ENCODE measurements around the gene GTF3C5.
"Not testable (repeated sequence)": the region's sequence is repeated elsewhere in the genome, so short reads cannot be mapped to it uniquely, and the experiment has no call there.

Gene GTF3C5, protein sequence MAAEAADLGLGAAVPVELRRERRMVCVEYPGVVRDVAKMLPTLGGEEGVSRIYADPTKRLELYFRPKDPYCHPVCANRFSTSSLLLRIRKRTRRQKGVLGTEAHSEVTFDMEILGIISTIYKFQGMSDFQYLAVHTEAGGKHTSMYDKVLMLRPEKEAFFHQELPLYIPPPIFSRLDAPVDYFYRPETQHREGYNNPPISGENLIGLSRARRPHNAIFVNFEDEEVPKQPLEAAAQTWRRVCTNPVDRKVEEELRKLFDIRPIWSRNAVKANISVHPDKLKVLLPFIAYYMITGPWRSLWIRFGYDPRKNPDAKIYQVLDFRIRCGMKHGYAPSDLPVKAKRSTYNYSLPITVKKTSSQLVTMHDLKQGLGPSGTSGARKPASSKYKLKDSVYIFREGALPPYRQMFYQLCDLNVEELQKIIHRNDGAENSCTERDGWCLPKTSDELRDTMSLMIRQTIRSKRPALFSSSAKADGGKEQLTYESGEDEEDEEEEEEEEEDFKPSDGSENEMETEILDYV

DNA sequence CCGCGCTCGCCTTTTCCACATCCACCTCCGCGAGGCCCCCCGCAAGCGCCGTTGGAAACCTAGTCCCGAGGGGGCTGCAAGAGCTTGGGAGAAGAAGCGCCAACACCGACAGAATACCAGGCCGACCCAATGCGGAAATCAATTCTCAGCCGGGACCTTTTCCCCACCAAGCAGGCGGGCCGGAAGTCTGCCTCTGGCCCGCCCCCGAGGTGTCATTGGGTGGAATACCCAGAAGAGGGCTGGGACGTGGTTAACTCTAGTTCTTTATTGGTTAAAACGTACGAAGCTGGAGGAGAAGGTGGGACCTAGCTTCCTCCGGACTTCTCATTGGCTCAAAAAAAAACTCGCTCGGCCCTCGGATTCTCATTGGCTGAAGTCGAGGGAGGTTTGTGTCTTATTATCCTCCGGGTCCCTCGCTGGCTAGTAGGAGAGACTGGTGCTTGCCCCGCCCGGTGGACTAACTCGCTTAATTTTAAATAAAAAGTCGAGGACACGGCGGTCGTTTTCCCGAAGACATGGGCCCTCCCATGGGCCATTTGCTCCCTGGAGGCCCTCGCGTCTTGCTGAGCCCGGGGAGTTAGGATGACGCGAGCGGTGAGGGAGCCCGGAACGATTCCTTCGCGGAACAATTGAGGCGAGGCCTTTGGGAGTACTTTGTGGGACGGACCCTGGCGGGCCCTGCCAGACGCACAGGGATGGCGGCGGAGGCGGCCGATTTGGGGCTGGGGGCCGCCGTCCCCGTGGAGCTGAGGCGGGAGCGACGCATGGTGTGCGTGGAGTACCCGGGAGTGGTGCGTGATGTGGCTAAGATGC lies at the start of gene GTF3C5:
TSS of gene GTF3C5 (plus strand) at position 681 of the 813 bp plus-strand sequence. CDS start at position 696, 15 bp downstream.
- DNase-seq (ENCODE audit: low read depth, low spot score), result peak; percentile 96

GRCh38 chr9:132982458-132982857 lies 48.3 kb upstream of the GTF3C5 start:
- DNase-seq (ENCODE audit: low read depth, low spot score), result no peak

GRCh38 chr9:132983491-132984201 lies 47.2 kb upstream of the GTF3C5 start:
- DNase-seq (ENCODE audit: low read depth, low spot score), result no peak

- DNase-seq (ENCODE audit: low read depth, low spot score), result no peak
These were observed 46.4 kb upstream of the GTF3C5 start for GRCh38 chr9:132984202-132985070.

DNA sequence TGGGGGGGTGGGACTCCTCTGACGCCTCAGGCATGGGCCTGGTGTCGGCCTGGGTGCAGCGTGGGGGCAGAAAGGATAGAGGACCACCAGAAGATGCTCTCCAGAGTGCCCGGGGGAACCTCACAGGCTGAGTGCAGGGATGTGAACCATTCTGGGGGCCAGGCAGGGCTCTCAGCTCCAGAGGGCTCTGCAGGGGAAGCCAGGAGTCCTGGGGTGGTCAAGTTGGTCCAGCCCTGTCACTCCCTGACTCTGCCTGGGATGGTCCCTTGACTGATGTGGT lies 45.8 kb upstream of the GTF3C5 start:
- DNase-seq (ENCODE audit: low read depth, low spot score), result no peak

GRCh38 chr9:132985489-132985888 lies 45.3 kb upstream of the GTF3C5 start:
- no peak for DNase-seq (ENCODE audit: low read depth, low spot score)

GRCh38 chr9:132986114-132986513 lies 44.7 kb upstream of the GTF3C5 start:
- no peak for DNase-seq (ENCODE audit: low read depth, low spot score)

GRCh38 chr9:132986640-132987620 lies 43.9 kb upstream of the GTF3C5 start:
- DNase-seq (ENCODE audit: low read depth, low spot score), result no peak

- DNase-seq (ENCODE audit: low read depth, low spot score), result no peak
These were observed 42.4 kb upstream of the GTF3C5 start for GRCh38 chr9:132988244-132989013.

DNA sequence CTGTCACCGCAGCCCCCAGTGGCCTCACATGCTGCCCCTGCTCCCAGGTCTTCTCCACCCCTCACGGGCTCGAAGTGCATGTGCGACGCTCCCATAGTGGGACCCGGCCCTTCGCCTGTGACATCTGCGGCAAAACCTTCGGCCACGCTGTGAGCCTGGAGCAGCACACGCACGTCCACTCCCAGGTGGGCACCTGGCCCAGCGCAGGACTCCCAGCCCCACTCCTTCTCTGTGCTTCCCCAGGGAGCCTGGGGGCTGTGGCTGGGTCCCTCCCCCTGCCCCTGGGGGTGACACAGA lies 41.8 kb upstream of the GTF3C5 start:
- DNase-seq (ENCODE audit: low read depth, low spot score), result no peak

GRCh38 chr9:132989414-132989996 lies 41.3 kb upstream of the GTF3C5 start:
- no peak for DNase-seq (ENCODE audit: low read depth, low spot score)

DNA sequence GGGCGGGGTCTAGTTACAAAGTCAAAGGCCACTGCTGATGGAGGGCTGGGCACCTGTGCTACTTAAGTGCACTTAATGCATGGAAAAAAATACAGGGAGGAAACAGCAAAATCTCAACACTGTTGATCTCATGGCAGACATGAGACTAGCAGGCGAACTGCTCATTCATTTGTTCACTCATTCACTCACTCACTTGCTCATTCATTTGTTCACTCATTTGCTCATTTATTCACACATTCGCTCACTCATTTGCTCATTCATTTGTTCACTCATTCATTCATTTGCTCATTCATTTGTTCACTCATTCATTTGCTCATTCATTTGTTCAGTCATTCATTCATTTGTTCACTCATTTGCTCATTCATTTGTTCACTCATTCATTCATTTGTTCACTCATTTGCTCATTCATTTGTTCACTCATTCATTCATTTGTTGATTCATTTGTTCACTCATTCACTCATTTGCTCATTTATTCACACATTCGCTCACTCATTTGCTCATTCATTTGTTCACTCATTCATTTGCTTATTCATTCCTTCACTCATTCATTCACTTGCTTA lies 40.7 kb upstream of the GTF3C5 start:
- not testable (repeated sequence) for DNase-seq (ENCODE audit: low read depth, low spot score)

- no peak for DNase-seq (ENCODE audit: low read depth, low spot score)
These were observed 40.0 kb upstream of the GTF3C5 start for GRCh38 chr9:132990781-132991180.

DNA sequence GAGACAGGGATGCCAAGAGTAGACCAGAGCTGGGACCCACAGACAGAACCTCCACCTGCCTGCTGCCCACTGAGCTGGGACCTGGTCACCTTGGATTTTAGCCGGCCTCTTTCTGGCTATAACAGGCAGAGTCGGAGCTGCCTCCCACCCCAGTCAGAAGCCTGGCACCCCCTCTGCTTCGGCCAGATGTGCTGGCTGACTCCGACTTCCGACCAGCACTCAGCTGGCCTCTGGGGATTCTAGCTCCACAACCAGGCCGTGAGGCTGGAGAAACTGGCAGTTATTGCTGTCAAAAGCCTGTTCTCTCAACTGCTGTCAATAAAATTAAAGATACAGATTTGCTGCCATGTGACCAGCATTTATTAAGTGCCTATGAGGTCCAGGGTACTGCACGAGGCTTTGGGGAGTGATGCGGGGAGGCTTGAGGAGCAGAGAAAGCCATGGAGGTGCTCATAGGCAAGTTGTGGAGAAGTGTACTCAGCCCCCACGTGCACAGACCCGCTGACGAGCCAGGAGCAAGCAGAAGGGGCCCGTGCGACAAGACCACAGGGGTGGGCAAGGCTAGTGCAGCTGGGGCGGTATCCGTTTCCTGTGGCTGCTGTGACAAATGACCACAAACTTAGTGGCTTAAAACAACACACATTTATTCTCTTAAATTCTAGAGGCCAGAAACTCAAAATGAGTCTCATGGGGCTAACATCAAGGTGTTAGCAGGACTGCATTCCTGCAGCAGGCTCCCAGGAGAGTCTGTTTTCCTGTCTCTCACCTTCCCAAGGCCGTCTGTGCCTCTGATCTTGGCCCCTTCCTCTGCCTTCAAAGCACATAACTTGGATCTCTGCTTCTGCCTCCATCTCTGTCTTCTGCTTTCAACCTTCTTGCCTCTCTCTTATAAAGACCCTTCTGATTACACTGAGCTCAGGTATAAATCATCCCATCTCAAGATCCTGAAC lies 39.2 kb upstream of the GTF3C5 start:
- no peak for DNase-seq (ENCODE audit: low read depth, low spot score)

- DNase-seq (ENCODE audit: low read depth, low spot score), result no peak
These were observed 37.3 kb upstream of the GTF3C5 start for GRCh38 chr9:132993511-132993939.

- DNase-seq (ENCODE audit: low read depth, low spot score), result no peak
These were observed 36.2 kb upstream of the GTF3C5 start for GRCh38 chr9:132994410-132995120.

- no peak for DNase-seq (ENCODE audit: low read depth, low spot score)
These were observed 35.7 kb upstream of the GTF3C5 start for GRCh38 chr9:132995121-132995420.
